Ishikawa (cell line): ENCODE results near the gene PCSK2.
A peak's percentile ranks its signal among the peaks of the same experiment; 100 is the strongest.

Source experiments
- CEBPB ChIP-seq: IDR thresholded peaks from 2 replicates; pipeline ENCODE4 v1.6.1; 2012
- CREB1 ChIP-seq: IDR thresholded peaks from 2 replicates; pipeline ENCODE4 v1.6.1; 2012; ENCODE audit warnings: low read depth
- EGR1 ChIP-seq: IDR thresholded peaks from 2 replicates; pipeline ENCODE4 v1.6.1; 2012
- EP300 ChIP-seq: IDR thresholded peaks from 2 replicates; pipeline ENCODE4 v1.6.1; 2012; ENCODE audit warnings: borderline replicate concordance
- FOXM1 ChIP-seq: IDR thresholded peaks from 2 replicates; pipeline ENCODE4 v1.6.1; 2012; ENCODE audit warnings: low read depth, borderline replicate concordance
- NFIC ChIP-seq: IDR thresholded peaks from 2 replicates; pipeline ENCODE4 v1.6.1; 2012
- RAD21 ChIP-seq: IDR thresholded peaks from 2 replicates; pipeline ENCODE4 v1.6.1; 2012; ENCODE audit warnings: low read depth
- TAF1 ChIP-seq: IDR thresholded peaks from 2 replicates; pipeline ENCODE4 v1.6.1; 2012; ENCODE audit warnings: low read depth, mild to moderate bottlenecking
- TCF12 ChIP-seq: IDR thresholded peaks from 2 replicates; pipeline ENCODE4 v1.6.1; 2012; ENCODE audit warnings: low read depth
- TEAD4 ChIP-seq: IDR thresholded peaks from 2 replicates; pipeline ENCODE4 v1.6.1; 2012
- YY1 ChIP-seq: IDR thresholded peaks from 2 replicates; pipeline ENCODE4 v1.6.1; 2012; ENCODE audit warnings: low read depth
- ZBTB7A ChIP-seq: IDR thresholded peaks from 2 replicates; pipeline ENCODE4 v1.6.1; 2012; ENCODE audit warnings: low read depth
- TF ChIP-seq, protein P1 (sequence below): IDR thresholded peaks from 2 replicates; pipeline ENCODE4 v1.6.1; 2012
- TF ChIP-seq, protein P2 (sequence below): IDR thresholded peaks from 2 replicates; pipeline ENCODE4 v1.6.1; 2012; ENCODE audit warnings: low read depth, mild to moderate bottlenecking
- TF ChIP-seq, protein P3 (sequence below): IDR thresholded peaks from 2 replicates; pipeline ENCODE4 v1.6.1; 2012

PCSK2 gene

DNA sequence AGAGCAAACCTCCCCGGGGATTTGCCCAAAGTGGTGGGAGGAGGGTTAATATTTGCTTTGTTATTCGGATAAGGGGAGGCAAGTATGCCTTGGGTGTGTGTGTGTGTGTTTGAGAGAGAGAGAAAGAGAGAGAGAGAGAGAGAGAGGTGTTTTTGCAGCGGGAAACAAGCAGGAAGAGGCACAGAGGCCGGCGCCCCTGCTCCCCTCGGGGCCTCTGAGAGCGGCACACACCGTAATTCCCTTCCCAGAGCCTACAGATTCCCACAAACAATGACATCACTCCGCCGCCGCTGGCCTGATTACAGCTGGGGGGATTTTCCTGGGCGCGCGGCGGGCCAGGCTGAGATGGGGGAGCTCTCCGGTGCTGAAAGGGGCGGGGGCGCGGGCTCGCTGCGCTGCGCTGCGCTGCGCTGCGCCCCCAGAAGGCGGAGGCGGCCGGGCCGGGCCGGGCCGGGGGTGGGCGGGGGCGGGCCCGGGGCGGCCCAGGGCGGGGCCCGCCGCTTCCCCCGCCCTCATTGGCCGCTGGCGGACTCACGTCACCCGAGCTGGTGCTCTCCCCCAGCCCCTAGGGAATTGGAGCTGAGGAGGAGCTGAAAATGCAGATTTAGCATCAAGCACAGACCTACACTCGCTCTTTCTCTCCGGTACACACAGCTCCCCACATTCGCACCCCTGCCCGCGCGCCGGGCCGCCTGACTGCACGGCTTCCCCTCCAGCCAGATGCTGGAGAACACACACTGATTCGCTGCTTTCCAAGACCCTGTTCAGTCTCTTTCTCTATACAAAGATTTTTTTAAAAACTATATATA, at the start of gene PCSK2:
Gene PCSK2 (plus strand): TSS at position 631 of the 809 bp plus-strand sequence. CDS start 266 bp downstream, outside the sequence.
- TF ChIP-seq, protein P1, sequence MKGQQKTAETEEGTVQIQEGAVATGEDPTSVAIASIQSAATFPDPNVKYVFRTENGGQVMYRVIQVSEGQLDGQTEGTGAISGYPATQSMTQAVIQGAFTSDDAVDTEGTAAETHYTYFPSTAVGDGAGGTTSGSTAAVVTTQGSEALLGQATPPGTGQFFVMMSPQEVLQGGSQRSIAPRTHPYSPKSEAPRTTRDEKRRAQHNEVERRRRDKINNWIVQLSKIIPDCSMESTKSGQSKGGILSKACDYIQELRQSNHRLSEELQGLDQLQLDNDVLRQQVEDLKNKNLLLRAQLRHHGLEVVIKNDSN, result no peak
- TF ChIP-seq YY1, result no peak
- TF ChIP-seq EGR1, result peak; percentile 34; the same call in 1 of the 2 replicates
- TF ChIP-seq EP300, result no peak
- no peak for TF ChIP-seq CEBPB
- TF ChIP-seq CREB1, result no peak
- 0 out of 2 replicates have a peak, but pooled peaks have one; percentile 35 for TF ChIP-seq ZBTB7A
- TF ChIP-seq, protein P2, sequence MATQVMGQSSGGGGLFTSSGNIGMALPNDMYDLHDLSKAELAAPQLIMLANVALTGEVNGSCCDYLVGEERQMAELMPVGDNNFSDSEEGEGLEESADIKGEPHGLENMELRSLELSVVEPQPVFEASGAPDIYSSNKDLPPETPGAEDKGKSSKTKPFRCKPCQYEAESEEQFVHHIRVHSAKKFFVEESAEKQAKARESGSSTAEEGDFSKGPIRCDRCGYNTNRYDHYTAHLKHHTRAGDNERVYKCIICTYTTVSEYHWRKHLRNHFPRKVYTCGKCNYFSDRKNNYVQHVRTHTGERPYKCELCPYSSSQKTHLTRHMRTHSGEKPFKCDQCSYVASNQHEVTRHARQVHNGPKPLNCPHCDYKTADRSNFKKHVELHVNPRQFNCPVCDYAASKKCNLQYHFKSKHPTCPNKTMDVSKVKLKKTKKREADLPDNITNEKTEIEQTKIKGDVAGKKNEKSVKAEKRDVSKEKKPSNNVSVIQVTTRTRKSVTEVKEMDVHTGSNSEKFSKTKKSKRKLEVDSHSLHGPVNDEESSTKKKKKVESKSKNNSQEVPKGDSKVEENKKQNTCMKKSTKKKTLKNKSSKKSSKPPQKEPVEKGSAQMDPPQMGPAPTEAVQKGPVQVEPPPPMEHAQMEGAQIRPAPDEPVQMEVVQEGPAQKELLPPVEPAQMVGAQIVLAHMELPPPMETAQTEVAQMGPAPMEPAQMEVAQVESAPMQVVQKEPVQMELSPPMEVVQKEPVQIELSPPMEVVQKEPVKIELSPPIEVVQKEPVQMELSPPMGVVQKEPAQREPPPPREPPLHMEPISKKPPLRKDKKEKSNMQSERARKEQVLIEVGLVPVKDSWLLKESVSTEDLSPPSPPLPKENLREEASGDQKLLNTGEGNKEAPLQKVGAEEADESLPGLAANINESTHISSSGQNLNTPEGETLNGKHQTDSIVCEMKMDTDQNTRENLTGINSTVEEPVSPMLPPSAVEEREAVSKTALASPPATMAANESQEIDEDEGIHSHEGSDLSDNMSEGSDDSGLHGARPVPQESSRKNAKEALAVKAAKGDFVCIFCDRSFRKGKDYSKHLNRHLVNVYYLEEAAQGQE, result peak; percentile 82

DNA sequence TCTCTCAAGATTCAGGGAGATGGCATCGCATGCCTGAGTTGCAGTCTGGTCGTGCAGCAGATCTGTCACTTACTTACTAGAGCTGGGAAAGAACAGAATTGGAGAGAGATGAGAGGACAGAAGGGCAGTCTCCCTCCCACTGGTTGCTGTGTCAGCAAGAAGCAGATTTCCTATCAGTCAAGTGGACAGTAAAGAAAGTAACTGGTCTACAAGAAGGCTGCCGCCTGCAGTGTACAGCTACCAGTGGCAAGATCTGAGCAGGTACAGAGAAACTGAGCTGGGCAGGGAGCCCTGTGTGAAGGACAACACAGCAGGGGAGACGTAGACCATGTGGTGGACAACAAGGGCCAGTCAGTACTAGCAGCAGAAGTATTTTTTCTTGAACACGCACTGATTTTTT, 49.5 kb upstream of the PCSK2 start:
- TF ChIP-seq EGR1 (no peak), FOXM1 (no peak), ZBTB7A (no peak), EP300 (no peak), NFIC (no peak), TCF12 (no peak), RAD21 (no peak), TEAD4 (no peak), CREB1 (no peak), TAF1 (no peak), YY1 (no peak), CEBPB (no peak)
- TF ChIP-seq, protein P1, result no peak
- TF ChIP-seq, protein P2, result no peak
- TF ChIP-seq, protein P3, sequence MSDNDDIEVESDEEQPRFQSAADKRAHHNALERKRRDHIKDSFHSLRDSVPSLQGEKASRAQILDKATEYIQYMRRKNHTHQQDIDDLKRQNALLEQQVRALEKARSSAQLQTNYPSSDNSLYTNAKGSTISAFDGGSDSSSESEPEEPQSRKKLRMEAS, result no peak

- TF ChIP-seq YY1 (no peak), ZBTB7A (no peak), CEBPB (no peak), TEAD4 (no peak), NFIC (no peak), FOXM1 (no peak), EP300 (no peak), CREB1 (no peak), TAF1 (no peak), RAD21 (no peak), TCF12 (no peak), EGR1 (no peak)
- TF ChIP-seq, protein P3, result no peak
- TF ChIP-seq, protein P2, result no peak
- TF ChIP-seq, protein P1, result no peak
Observed at GRCh38 chr20:17179840-17180239, 47.0 kb upstream of the PCSK2 start.
